Endodermal cell (in vitro differentiated cells): Measurements from ENCODE around the gene TUBGCP3. TPM values are rescaled to one million over a fixed set of nuclear protein-coding genes. Genes with fewer than 3 reads are reported as not detected.

Source experiments
- DNase-seq: peaks from one replicate; pipeline ENCODE4 v3.0.0-alpha.2; 2017
- H3K27ac ChIP-seq: 2 replicates; pipeline ENCODE4 v1.5.1; 2013; ENCODE audit warnings: mild to moderate bottlenecking, low read depth, low read length, moderate library complexity
- H3K27me3 ChIP-seq: 2 replicates; pipeline ENCODE4 v1.6.1; 2013; ENCODE audit warnings: mild to moderate bottlenecking, low read length, moderate library complexity; ENCODE audit not compliant: insufficient read depth, control insufficient read depth, poor library complexity, severe bottlenecking
- H3K36me3 ChIP-seq: 2 replicates; pipeline ENCODE4 v1.7.0; 2013; ENCODE audit warnings: mild to moderate bottlenecking, low read length, moderate library complexity; ENCODE audit not compliant: control insufficient read depth, insufficient read depth
- H3K4me1 ChIP-seq: one replicate; pipeline ENCODE4 v1.7.0; 2013; ENCODE audit warnings: low read length; ENCODE audit not compliant: control insufficient read depth, insufficient read depth
- H3K4me3 ChIP-seq: 2 replicates; pipeline ENCODE4 v1.5.1; 2013; ENCODE audit warnings: mild to moderate bottlenecking, low read length, moderate library complexity
- H3K9ac ChIP-seq: 2 replicates; pipeline ENCODE4 v1.6.1; 2013; ENCODE audit warnings: mild to moderate bottlenecking, low read length, moderate library complexity; ENCODE audit not compliant: poor library complexity, severe bottlenecking; ENCODE audit errors: extremely low read depth
- H3K9me3 ChIP-seq: 2 replicates; pipeline ENCODE4 v1.6.1; 2013; ENCODE audit warnings: mild to moderate bottlenecking, low read length, moderate library complexity; ENCODE audit not compliant: control insufficient read depth
- H3K27ac Mint-ChIP-seq: 2 replicates; pipeline ENCODE4 v1.8.0; 2020; ENCODE audit warnings: mixed read lengths
- H3K27me3 Mint-ChIP-seq: 2 replicates; pipeline ENCODE4 v1.8.0; 2021; ENCODE audit warnings: mild to moderate bottlenecking, mixed read lengths; ENCODE audit not compliant: insufficient read depth
- H3K36me3 Mint-ChIP-seq: 2 replicates; pipeline ENCODE4 v1.8.0; 2020; ENCODE audit warnings: low read depth, mixed read lengths
- H3K4me1 Mint-ChIP-seq: 2 replicates; pipeline ENCODE4 v1.8.0; 2020; ENCODE audit warnings: mixed read lengths
- H3K4me3 Mint-ChIP-seq: 2 replicates; pipeline ENCODE4 v1.8.0; 2020; ENCODE audit warnings: mild to moderate bottlenecking, moderate library complexity, mixed read lengths
- H3K9me3 Mint-ChIP-seq: 2 replicates; pipeline ENCODE4 v1.8.0; 2020; ENCODE audit warnings: mild to moderate bottlenecking, mixed read lengths
- CTCF ChIP-seq: fragments of 200-600 bp; sonication (generic); conservative IDR thresholded peaks from 2 replicates; pipeline ENCODE4 v1.5.0; 2021; ENCODE audit warnings: antibody characterized with exemption, mild to moderate bottlenecking
- WGBS, 2 experiments: methylation state at CpG; one replicate each; pipeline versions ENCODE4 v1.1.5 to v1.1.7; 2013; ENCODE audit warnings: missing lambda C conversion rate in 2 of 2, mixed read lengths in 1 of 2; ENCODE audit not compliant: insufficient coverage in 1 of 2, insufficient read length in 1 of 2; 5-methylcytosine and 5-hydroxymethylcytosine counted together
- total RNA-seq, 2 donors: library from RNA; stranded (reverse); fragmentation: NEBNext Ultra II Directional in 1 of 2; extraction: Animal tissue kit (Norgen Biotek cat#: 25700) in 1 of 2; gene quantifications; 2 replicates in 1 of 2; 3 replicates in 1 of 2; pipeline ENCODE4 v1.2.1, GENCODE V29; 2021

TUBGCP3 gene
- total RNA-seq, 2 donors from 2014 or later: 34.7 to 55.3 TPM

DNA sequence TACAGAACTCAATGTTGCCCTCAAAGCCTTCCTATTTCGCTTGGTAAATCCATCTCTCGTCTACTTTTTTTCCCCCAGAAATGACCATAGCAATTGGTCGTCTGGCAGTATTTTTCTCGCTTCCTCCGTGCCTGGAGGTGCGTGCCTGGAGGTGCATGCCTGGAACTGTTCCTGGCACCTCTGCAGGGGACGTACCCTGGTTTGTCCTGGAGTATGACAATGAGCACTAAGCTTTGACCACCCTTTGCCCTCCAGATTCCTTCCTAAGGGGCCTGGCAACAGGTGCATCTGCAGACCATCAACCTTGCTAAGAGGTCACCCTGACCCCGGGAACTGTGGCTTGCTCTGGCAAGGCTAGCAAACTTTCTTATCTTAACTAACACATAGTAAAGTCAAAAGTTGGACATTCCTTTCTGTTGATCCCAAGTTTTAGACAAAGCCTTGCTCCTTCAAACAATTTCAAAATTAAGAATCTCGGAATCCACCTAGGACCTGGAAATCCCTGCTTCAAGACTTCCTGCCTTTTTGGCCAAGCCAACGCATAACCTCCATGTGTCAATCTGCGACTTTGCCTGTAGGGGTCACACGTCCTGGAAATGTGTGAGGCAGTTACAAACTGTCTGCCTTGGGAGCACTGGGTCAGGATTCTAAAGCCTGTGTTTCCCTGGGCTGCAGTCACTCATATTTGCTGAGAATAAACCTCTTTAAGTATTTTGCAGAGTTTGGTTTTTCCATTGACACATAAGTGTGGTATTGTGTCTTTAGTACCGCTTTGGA, 28.8 kb upstream of the TUBGCP3 start:
- Histone ChIP-seq H3K4me3 (no peak overlapping the region), H3K27me3 (peaks cover 5% of the 10 kb centered on the region), H3K9ac (no peak overlapping the region), H3K9me3 (no peaks in the 10 kb centered on the region), H3K4me1 (no peaks in the 10 kb centered on the region), H3K36me3 (no peaks in the 10 kb centered on the region), H3K27ac (no peak overlapping the region)
- Mint-ChIP-seq H3K36me3 (no peaks in the 10 kb centered on the region), H3K27me3 (peaks cover 29% of the 10 kb centered on the region), H3K4me3 (no peak overlapping the region), H3K4me1 (no peaks in the 10 kb centered on the region), H3K27ac (no peak overlapping the region), H3K9me3 (no peaks in the 10 kb centered on the region)
- WGBS, 2 experiments: 63 to 67% methylated on average over 11 to 13 of the region's 13 CpGs
- peak; percentile 81 for TF ChIP-seq CTCF
- DNase-seq: peak; percentile 78

DNA sequence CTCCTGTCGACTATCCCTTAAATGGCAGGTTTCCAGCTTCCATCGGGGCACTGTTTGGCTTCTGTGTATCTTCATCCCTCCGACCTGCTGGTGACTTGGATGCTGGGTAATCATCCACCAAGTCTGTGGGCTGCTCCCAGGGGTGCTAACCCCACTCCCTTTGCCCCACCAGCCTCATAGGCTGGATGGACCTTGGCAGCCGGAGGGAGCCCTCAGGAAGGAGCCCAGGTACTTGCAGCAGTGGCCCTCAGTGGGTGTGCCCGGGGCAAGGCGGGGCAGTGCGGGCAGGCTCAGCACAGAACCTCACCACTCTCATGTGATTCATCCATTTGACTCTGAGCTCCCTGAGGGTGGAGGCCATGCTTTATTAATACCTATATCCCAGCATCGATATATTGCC, 27.4 kb upstream of the TUBGCP3 start:
- H3K27ac ChIP-seq: no peak overlapping the region
- H3K4me1 ChIP-seq: no peaks in the 10 kb centered on the region
- H3K27ac Mint-ChIP-seq: no peak overlapping the region
- no peaks in the 10 kb centered on the region for H3K9me3 Mint-ChIP-seq
- H3K4me3 Mint-ChIP-seq: no peak overlapping the region
- H3K27me3 Mint-ChIP-seq: peaks cover 29% of the 10 kb centered on the region
- no peak for TF ChIP-seq CTCF
- 90 to 96% methylated on average over 4 to 7 of the region's 8 CpGs for WGBS, 2 experiments
- H3K36me3 ChIP-seq: no peaks in the 10 kb centered on the region
- H3K9ac ChIP-seq: no peak overlapping the region
- DNase-seq: no peak
- H3K36me3 Mint-ChIP-seq: no peaks in the 10 kb centered on the region
- H3K9me3 ChIP-seq: no peaks in the 10 kb centered on the region
- no peak overlapping the region for H3K4me3 ChIP-seq
- H3K27me3 ChIP-seq: peaks cover 5% of the 10 kb centered on the region
- no peaks in the 10 kb centered on the region for H3K4me1 Mint-ChIP-seq

DNA sequence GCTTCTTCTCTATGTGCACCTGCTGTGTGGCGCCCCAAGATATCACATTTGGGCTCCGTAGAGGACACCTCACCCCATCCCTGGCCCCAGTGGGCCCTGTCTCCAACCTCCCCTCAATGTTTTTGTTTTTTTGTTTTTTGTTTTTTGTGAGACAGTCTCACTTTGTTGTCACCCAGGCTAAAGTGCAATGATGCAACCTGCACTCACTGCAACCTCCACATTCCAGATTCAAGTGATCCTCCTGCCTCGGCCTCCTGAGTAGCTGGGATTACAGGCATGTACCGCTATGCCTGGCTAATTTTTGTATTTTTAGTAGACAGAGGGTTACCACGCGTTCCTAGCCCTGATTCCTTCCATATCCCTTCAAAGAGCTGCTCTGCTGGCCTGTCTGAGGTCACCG, 26.9 kb upstream of the TUBGCP3 start:
- peaks cover 29% of the 10 kb centered on the region for H3K27me3 Mint-ChIP-seq
- no peak overlapping the region for H3K27ac Mint-ChIP-seq
- Histone ChIP-seq H3K27ac (no peak overlapping the region), H3K36me3 (no peaks in the 10 kb centered on the region), H3K4me1 (no peaks in the 10 kb centered on the region), H3K27me3 (peaks cover 5% of the 10 kb centered on the region), H3K9me3 (no peaks in the 10 kb centered on the region), H3K9ac (no peak overlapping the region), H3K4me3 (no peak overlapping the region)
- whole genome bisulfite sequencing, 2 experiments: 90 to 94% methylated on average over 6 to 7 of the region's 7 CpGs
- no peak for DNase-seq
- TF ChIP-seq CTCF: no peak
- H3K4me1 Mint-ChIP-seq: no peaks in the 10 kb centered on the region
- no peak overlapping the region for H3K4me3 Mint-ChIP-seq
- H3K9me3 Mint-ChIP-seq: no peaks in the 10 kb centered on the region
- H3K36me3 Mint-ChIP-seq: no peaks in the 10 kb centered on the region
